HEK293 (cell line): ENCODE measurements around the gene DCTN1.

ENCODE experiments used
- ATF2 ChIP-seq: fragments of 450-650 bp; formaldehyde crosslinking; IDR thresholded peaks from 2 replicates; pipeline ENCODE4 v1.5.1; 2016; ENCODE audit warnings: missing biosample characterization, missing genetic modification characterization, low read depth
- CTCF ChIP-seq: fragments of 450-650 bp; formaldehyde crosslinking; IDR thresholded peaks from 2 replicates; pipeline ENCODE4 v1.5.1; 2016; ENCODE audit warnings: missing biosample characterization, missing genetic modification characterization
- MYNN ChIP-seq: fragments of 450-650 bp; formaldehyde crosslinking; IDR thresholded peaks from 2 replicates; pipeline ENCODE4 v1.5.1; 2016; ENCODE audit warnings: missing biosample characterization, missing genetic modification characterization, borderline replicate concordance
- SETDB1 ChIP-seq: IDR thresholded peaks from one replicate; pipeline ENCODE4 v1.6.1; 2017; ENCODE audit warnings: mild to moderate bottlenecking, low read length, moderate library complexity, mixed read lengths; ENCODE audit not compliant: insufficient read length
- ZBTB21 ChIP-seq: fragments of 450-650 bp; formaldehyde crosslinking; IDR thresholded peaks from 2 replicates; pipeline ENCODE4 v1.5.1; 2017; ENCODE audit warnings: missing biosample characterization, missing genetic modification characterization
- ZBTB7A ChIP-seq: fragments of 450-650 bp; formaldehyde crosslinking; IDR thresholded peaks from 2 replicates; pipeline ENCODE4 v1.5.1; 2016; ENCODE audit warnings: low read depth, missing biosample characterization, missing genetic modification characterization
- ZNF202 ChIP-seq: fragments of 450-650 bp; formaldehyde crosslinking; IDR thresholded peaks from 2 replicates; pipeline ENCODE4 v1.5.1; 2016; ENCODE audit warnings: missing biosample characterization, missing genetic modification characterization, borderline replicate concordance
- ZNF24 ChIP-seq: fragments of 450-650 bp; formaldehyde crosslinking; IDR thresholded peaks from 2 replicates; pipeline ENCODE4 v1.5.1; 2016; ENCODE audit warnings: missing biosample characterization, missing genetic modification characterization
- ZNF266 ChIP-seq: fragments of 450-650 bp; formaldehyde crosslinking; IDR thresholded peaks from 2 replicates; pipeline ENCODE4 v1.5.1; 2016; ENCODE audit warnings: missing biosample characterization, missing genetic modification characterization, low read depth
- ZNF274 ChIP-seq, 2 experiments: fragments of 200-500 bp in 1 of 2; fragments of 450-650 bp in 1 of 2; sonication (Bioruptor generic) in 1 of 2; formaldehyde crosslinking in 1 of 2; IDR thresholded peaks; 2 replicates each; pipeline versions ENCODE4 v1.5.1 to v1.6.1; 2014 to 2016; ENCODE audit warnings: borderline replicate concordance in 1 of 2, inconsistent platforms in 1 of 2, low read length in 1 of 2, missing biosample characterization in 1 of 2, missing genetic modification characterization in 1 of 2
- ZNF280D ChIP-seq: fragments of 450-650 bp; formaldehyde crosslinking; IDR thresholded peaks from 2 replicates; pipeline ENCODE4 v1.5.1; 2016; ENCODE audit warnings: missing biosample characterization, missing genetic modification characterization
- ZNF623 ChIP-seq: fragments of 450-650 bp; formaldehyde crosslinking; IDR thresholded peaks from 2 replicates; pipeline ENCODE4 v1.5.1; 2016; ENCODE audit warnings: missing biosample characterization, missing genetic modification characterization
- ZNF837 ChIP-seq: fragments of 450-650 bp; formaldehyde crosslinking; IDR thresholded peaks from 2 replicates; pipeline ENCODE4 v1.5.1; 2016; ENCODE audit warnings: missing biosample characterization, missing genetic modification characterization

- TF ChIP-seq ZNF280D (tag by site-specific recombination) (no peak), ZBTB7A (tag by site-specific recombination) (no peak), ZNF837 (tag by site-specific recombination) (no peak), ZNF24 (tag by site-specific recombination) (no peak), ZNF623 (no peak), MYNN (tag by site-specific recombination) (no peak), ZNF266 (tag by site-specific recombination) (no peak), ZNF274 (IDR thresholded peaks at IDR 0.05; ENCODE audit: low read length) (no peak), ZNF274 (tag by site-specific recombination; IDR thresholded peaks at IDR 0.05; ENCODE audit: borderline replicate concordance) (no peak), CTCF (tag by site-specific recombination) (no peak), ZBTB21 (tag by site-specific recombination) (no peak), SETDB1 (no peak), ATF2 (tag by site-specific recombination) (no peak), ZNF202 (tag by site-specific recombination) (no peak)
Measured at GRCh38 chr2:74357627-74358026, 22.5 kb downstream of the DCTN1 start.
